ENCODE data around the gene ENOX1. TPM values are rescaled to one million over a fixed set of nuclear protein-coding genes. Genes with fewer than 3 reads are reported as not detected.
A peak's percentile ranks its signal among the peaks of the same experiment; 100 is the strongest.

The ENOX1 gene
- total and polyA plus RNA-seq, 2 of the 13 experiments (the other 11 are each of a cell fraction or from before 2014, with no cell fraction given), result not detected

GRCh38 chr13:43725460-43725859 is 61.3 kb downstream of the ENOX1 start:
- H3K4me2 ChIP-seq (ENCODE audit: low read depth, low read length), result no peak overlapping the region
- H3K4me3 ChIP-seq (replicated peaks in 1 of 3; ENCODE audit: insufficient read depth in 1 of 3, low read depth in 2 of 3, low read length in 3 of 3), result no peak overlapping the region
- no TSS peak for BruUV-seq (replicated peaks)
- POLR2A ChIA-PET, result no interaction called here
- no peaks in the 10 kb centered on the region for H3K36me3 ChIP-seq (replicated peaks in 1 of 2; ENCODE audit: control insufficient read depth in 1 of 2, insufficient read depth in 2 of 2, low read length in 2 of 2)
- no peaks in the 10 kb centered on the region for H3K9me3 ChIP-seq (ENCODE audit: low read length)
- no peak overlapping the region for H2AFZ ChIP-seq (ENCODE audit: low read length)
- TF ChIP-seq TARDBP (CRISPR knock-in tag; IDR thresholded peaks at IDR 0.05) (no peak), ZNF207 (IDR thresholded peaks at IDR 0.05; ENCODE audit: borderline replicate concordance) (no peak)
- H3K4me1 ChIP-seq (ENCODE audit: insufficient read depth, low read length), result no peaks in the 10 kb centered on the region
- H3K9ac ChIP-seq (ENCODE audit: insufficient read depth, low read depth, low read length), result no peak overlapping the region
- intact Hi-C loops (cut with micrococcal nuclease; ENCODE audit: unreplicated experiment), result no loop called here
- H3K27me3 ChIP-seq (ENCODE audit: control insufficient read depth in 1 of 2, insufficient read depth in 2 of 2, low read length in 2 of 2), result no peaks in the 10 kb centered on the region
- H3K79me2 ChIP-seq (ENCODE audit: insufficient read depth, low read length), result no peaks in the 10 kb centered on the region
- CTCF ChIA-PET (ENCODE audit: low intra/inter-chr PET ratio, low total read pairs), result no interaction called here
- no peak for ATAC-seq
- in situ Hi-C loops (cut with HindIII; ENCODE audit: extremely low pct_ligation_motif_present, low pct_unique_long_range_greater_than_20kb), result no loop called here
- no peak for DNase-seq (ENCODE audit: low spot score)
- no peak overlapping the region for H3K27ac ChIP-seq (ENCODE audit: extremely low read length, insufficient read depth, low read length)
- no peak for FAIRE-seq
- H4K20me1 ChIP-seq (ENCODE audit: insufficient read depth, low read length), result no peaks in the 10 kb centered on the region
- WGBS (ENCODE audit: low lambda C conversion rate), result 15% methylated on average over 6 of the region's 6 CpGs

GRCh38 chr13:43720780-43721397 is 65.9 kb downstream of the ENOX1 start:
- DNase-seq (ENCODE audit: low spot score), result no peak
- Histone ChIP-seq H3K79me2 (ENCODE audit: insufficient read depth, low read length) (no peaks in the 10 kb centered on the region), H3K4me2 (ENCODE audit: low read depth, low read length) (no peak overlapping the region), H4K20me1 (ENCODE audit: insufficient read depth, low read length) (no peaks in the 10 kb centered on the region), H3K4me1 (ENCODE audit: insufficient read depth, low read length) (no peaks in the 10 kb centered on the region), H3K27ac (ENCODE audit: extremely low read length, insufficient read depth, low read length) (no peak overlapping the region), H3K9ac (ENCODE audit: insufficient read depth, low read depth, low read length) (no peak overlapping the region), H3K4me3 (replicated peaks in 1 of 3; ENCODE audit: insufficient read depth in 1 of 3, low read depth in 2 of 3, low read length in 3 of 3) (no peak overlapping the region), H2AFZ (ENCODE audit: low read length) (no peak overlapping the region), H3K27me3 (ENCODE audit: control insufficient read depth in 1 of 2, insufficient read depth in 2 of 2, low read length in 2 of 2) (no peaks in the 10 kb centered on the region; a peak in 1 of 5 replicates), H3K9me3 (ENCODE audit: low read length) (no peaks in the 10 kb centered on the region), H3K36me3 (replicated peaks in 1 of 2; ENCODE audit: control insufficient read depth in 1 of 2, insufficient read depth in 2 of 2, low read length in 2 of 2) (no peaks in the 10 kb centered on the region)
- TF ChIP-seq ZNF788 (CRISPR knock-in tag; IDR thresholded peaks at IDR 0.05; ENCODE audit: borderline replicate concordance) (no peak), MED1 (CRISPR knock-in tag; IDR thresholded peaks at IDR 0.05) (no peak), ATRX (CRISPR knock-in tag; IDR thresholded peaks at IDR 0.05; ENCODE audit: borderline replicate concordance) (no peak), ZNF292 (CRISPR knock-in tag; IDR thresholded peaks at IDR 0.05; ENCODE audit: borderline replicate concordance, low read depth) (no peak), ZNF639 (CRISPR knock-in tag; conservative IDR thresholded peaks at IDR 0.05) (no peak), CEBPB (IDR thresholded peaks at IDR 0.05; ENCODE audit: borderline replicate concordance, low read depth, low read length) (peak; percentile 46; the same call in 1 of the 2 replicates)
- TF ChIP-seq, protein P1, sequence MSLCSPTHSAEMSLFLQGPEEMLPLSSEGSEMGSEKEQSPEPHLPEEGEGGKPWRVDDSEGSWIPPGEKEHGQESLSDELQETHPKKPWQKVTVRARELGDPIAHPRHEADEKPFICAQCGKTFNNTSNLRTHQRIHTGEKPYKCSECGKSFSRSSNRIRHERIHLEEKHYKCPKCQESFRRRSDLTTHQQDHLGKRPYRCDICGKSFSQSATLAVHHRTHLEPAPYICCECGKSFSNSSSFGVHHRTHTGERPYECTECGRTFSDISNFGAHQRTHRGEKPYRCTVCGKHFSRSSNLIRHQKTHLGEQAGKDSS (CRISPR knock-in tag; IDR thresholded peaks at IDR 0.05; ENCODE audit: borderline replicate concordance, low read depth), result no peak
- ChIA-PET CTCF (ENCODE audit: low intra/inter-chr PET ratio, low total read pairs) (no interaction called here), POLR2A (no interaction called here)
- intact Hi-C loops (cut with micrococcal nuclease; ENCODE audit: unreplicated experiment) (no loop called here), in situ Hi-C loops (cut with HindIII; ENCODE audit: extremely low pct_ligation_motif_present, low pct_unique_long_range_greater_than_20kb) (no loop called here)
- no peak for ATAC-seq
- no TSS peak for BruUV-seq (replicated peaks)
- WGBS (ENCODE audit: low lambda C conversion rate), result 25% methylated on average over 2 of the region's 2 CpGs
- FAIRE-seq, result no peak

All from HepG2 (cell line).